Gastrocnemius medialis (tissue), 4 donors: Measurements from ENCODE around the gene APOL4. TPM values are rescaled to one million over a fixed set of nuclear protein-coding genes. Genes with fewer than 3 reads are reported as not detected.
"Not testable (repeated sequence)": the region's sequence is repeated elsewhere in the genome, so short reads cannot be mapped to it uniquely, and the experiment has no call there.

Experiments
- ATAC-seq, 2 donors: fragments of 150-250 bp; one replicate each; pipeline ENCODE4 v1.9.1; 2016
- DNase-seq, 2 donors: peaks; one replicate each; pipeline ENCODE4 v3.0.0-alpha.2; 2019
- H3K27ac ChIP-seq, 4 donors: fragments of 200-600 bp; sonication (generic); 1 replicate in 1 of 4; 2 replicates in 3 of 4; pipeline ENCODE4 v1.5.1; 2016 to 2018; ENCODE audit warnings: mild to moderate bottlenecking in 2 of 4, moderate library complexity in 1 of 4
- H3K27me3 ChIP-seq, 3 donors: fragments of 200-600 bp; sonication (generic) in 2 of 3; 1 replicate in 1 of 3; 2 replicates in 2 of 3; pipeline versions ENCODE4 v1.5.1 to v1.6.0; 2016 to 2019; ENCODE audit warnings: mild to moderate bottlenecking in 1 of 3, moderate library complexity in 1 of 3
- H3K36me3 ChIP-seq, 2 donors: fragments of 200-600 bp; sonication (generic) in 1 of 2; one replicate each; pipeline ENCODE4 v1.5.1; 2017 to 2018
- H3K4me1 ChIP-seq, 2 donors: fragments of 200-600 bp; sonication (generic) in 1 of 2; one replicate each; pipeline ENCODE4 v1.5.1; 2016 to 2017; ENCODE audit warnings: mild to moderate bottlenecking in 2 of 2
- H3K4me3 ChIP-seq, 4 donors: fragments of 200-600 bp; sonication (generic) in 3 of 4; 1 replicate in 1 of 4; 2 replicates in 3 of 4; pipeline ENCODE4 v1.5.1; 2016 to 2019; ENCODE audit warnings: mild to moderate bottlenecking in 2 of 4
- H3K9me3 ChIP-seq, 3 donors: fragments of 200-600 bp; sonication (generic) in 2 of 3; 1 replicate in 1 of 3; 2 replicates in 2 of 3; pipeline ENCODE4 v1.5.1; 2016 to 2019
- POLR2A ChIP-seq, 2 donors: fragments of 450-650 bp; IDR thresholded peaks; one replicate each; pipeline ENCODE4 v1.6.1; 2017; ENCODE audit warnings: antibody characterized with exemption in 2 of 2, mild to moderate bottlenecking in 2 of 2, moderate library complexity in 2 of 2
- in situ Hi-C, 4 donors: fragments of 200-750 bp; cut with MboI; loops; one replicate each; pipeline versions ENCODE4 v1.15.0 to v1.8.0; 2017; ENCODE audit warnings: low sequenced_read_pairs in 4 of 4
- intact Hi-C: fragments of 100-400 bp; cut with DNase I; formaldehyde crosslinking; loops from one replicate; pipeline ENCODE4 v1.15.1; 2023; ENCODE audit warnings: low total_unique reads
- total RNA-seq, 4 donors: library from RNA; depleted of rRNA; stranded (reverse); fragments of >200 nt; gene quantifications; one replicate each; pipeline versions ENCODE4 v1.1.0 to v1.2.3, GENCODE V29; 2016
- TF ChIP-seq, protein P1 (sequence below), 5 experiments: fragments of 450-650 bp in 3 of 5; fragments of 200-600 bp in 2 of 5; sonication (generic) in 2 of 5; IDR thresholded peaks in 4 of 5; conservative IDR thresholded peaks in 1 of 5; 1 replicate in 4 of 5; 2 replicates in 1 of 5; pipeline ENCODE4 v1.5.1; 2016 to 2019; ENCODE audit warnings: antibody characterized with exemption in 5 of 5, mild to moderate bottlenecking in 3 of 5, moderate library complexity in 3 of 5

Gene APOL4
- total RNA-seq, 4 donors from 2014 or later, result 1.5 to 2.3 (median 2.0) TPM; not detected in 1

DNA sequence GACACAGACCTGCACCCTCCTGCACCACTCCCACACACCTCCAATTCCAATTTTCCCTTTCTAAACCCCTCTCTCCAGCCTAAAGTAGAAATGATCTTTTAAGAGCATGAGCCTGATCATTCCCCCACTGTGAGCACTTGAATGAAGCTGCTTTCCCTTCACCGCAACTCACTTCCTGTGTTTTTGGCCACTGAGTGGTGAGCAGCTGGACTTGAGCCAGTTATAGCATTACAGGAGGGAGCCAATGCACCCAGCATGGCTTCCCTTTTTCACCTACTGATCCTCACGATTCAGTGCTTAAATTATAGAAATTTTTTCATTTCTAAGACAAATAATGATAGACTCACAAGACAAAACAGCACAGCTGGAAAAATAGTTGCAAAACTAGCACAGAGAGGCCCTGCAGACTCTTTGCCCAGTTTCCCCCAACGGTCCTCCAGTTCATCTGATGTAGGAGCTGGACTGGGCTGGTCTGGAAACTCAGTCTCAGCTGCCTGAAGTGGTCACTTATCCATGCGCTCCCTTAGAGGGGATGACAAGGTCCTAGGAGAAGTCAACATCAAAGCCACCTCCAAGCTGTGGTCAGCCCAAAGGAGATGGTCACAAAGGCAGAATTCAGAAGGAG is 9.7 kb upstream of the APOL4 start:
- H3K27me3 ChIP-seq, result no peaks in the 10 kb centered on the region
- DNase-seq (no peak), ATAC-seq (no peak)
- in situ Hi-C loops, result no loop called here
- TF ChIP-seq, protein P1, sequence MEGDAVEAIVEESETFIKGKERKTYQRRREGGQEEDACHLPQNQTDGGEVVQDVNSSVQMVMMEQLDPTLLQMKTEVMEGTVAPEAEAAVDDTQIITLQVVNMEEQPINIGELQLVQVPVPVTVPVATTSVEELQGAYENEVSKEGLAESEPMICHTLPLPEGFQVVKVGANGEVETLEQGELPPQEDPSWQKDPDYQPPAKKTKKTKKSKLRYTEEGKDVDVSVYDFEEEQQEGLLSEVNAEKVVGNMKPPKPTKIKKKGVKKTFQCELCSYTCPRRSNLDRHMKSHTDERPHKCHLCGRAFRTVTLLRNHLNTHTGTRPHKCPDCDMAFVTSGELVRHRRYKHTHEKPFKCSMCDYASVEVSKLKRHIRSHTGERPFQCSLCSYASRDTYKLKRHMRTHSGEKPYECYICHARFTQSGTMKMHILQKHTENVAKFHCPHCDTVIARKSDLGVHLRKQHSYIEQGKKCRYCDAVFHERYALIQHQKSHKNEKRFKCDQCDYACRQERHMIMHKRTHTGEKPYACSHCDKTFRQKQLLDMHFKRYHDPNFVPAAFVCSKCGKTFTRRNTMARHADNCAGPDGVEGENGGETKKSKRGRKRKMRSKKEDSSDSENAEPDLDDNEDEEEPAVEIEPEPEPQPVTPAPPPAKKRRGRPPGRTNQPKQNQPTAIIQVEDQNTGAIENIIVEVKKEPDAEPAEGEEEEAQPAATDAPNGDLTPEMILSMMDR (IDR thresholded peaks at IDR 0.05 in 4 of 5, conservative IDR thresholded peaks at IDR 0.05 in 1 of 5), result no peak
- TF ChIP-seq POLR2A (IDR thresholded peaks at IDR 0.05), result no peak
- no peak overlapping the region for H3K27ac ChIP-seq
- H3K4me3 ChIP-seq, result no peak overlapping the region
- no peaks in the 10 kb centered on the region for H3K4me1 ChIP-seq
- intact Hi-C loops, result no loop called here
- H3K36me3 ChIP-seq, result no peaks in the 10 kb centered on the region
- H3K9me3 ChIP-seq, result no peaks in the 10 kb centered on the region

DNA sequence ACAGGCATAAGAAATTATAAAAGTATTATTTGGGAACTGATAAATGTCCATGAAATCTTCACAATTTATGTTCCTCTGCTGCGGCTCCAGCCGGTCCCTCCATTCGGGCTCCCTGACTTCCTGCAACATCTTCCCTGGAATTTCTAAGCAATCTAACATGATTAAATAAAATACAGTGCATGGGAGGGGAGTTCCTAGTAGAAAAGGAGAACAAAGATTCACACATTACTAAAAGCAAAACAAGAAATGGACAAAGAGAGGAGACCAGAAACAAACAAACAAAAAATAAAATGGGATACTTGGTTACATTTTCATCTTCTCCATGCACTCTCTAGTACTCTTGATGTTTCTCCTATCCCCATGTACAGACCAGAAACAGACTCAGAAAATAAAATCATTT is 8.6 kb upstream of the APOL4 start:
- TF ChIP-seq POLR2A (IDR thresholded peaks at IDR 0.05), result no peak
- H3K9me3 ChIP-seq, result no peaks in the 10 kb centered on the region
- ATAC-seq (no peak), DNase-seq (no peak)
- intact Hi-C loops, result no loop called here
- no peaks in the 10 kb centered on the region for H3K27me3 ChIP-seq
- no peak overlapping the region for H3K4me3 ChIP-seq
- in situ Hi-C loops, result no loop called here
- no peaks in the 10 kb centered on the region for H3K4me1 ChIP-seq
- no peaks in the 10 kb centered on the region for H3K36me3 ChIP-seq
- H3K27ac ChIP-seq, result no peak overlapping the region

DNA sequence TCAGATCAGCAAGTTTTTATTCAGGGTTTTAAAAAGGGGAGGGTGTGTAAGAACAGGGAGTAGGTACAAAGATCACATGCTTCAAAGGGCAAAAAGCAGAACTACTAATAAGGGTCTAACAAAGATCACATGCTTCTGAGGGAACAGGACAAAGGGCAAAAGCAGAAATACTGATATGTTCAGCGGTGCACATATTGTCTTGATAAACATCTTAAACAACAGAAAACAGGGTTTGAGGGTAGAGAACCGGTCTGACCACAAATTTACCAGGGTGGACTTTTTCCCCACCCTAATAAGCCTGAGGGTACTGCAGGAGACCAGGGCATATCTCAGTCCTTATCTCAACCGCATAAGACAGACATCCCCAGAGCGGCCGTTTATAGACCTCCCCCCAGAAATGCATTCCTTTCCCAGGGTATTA is 7.9 kb upstream of the APOL4 start:
- ATAC-seq, intact Hi-C loops: not testable (repeated sequence)

DNA sequence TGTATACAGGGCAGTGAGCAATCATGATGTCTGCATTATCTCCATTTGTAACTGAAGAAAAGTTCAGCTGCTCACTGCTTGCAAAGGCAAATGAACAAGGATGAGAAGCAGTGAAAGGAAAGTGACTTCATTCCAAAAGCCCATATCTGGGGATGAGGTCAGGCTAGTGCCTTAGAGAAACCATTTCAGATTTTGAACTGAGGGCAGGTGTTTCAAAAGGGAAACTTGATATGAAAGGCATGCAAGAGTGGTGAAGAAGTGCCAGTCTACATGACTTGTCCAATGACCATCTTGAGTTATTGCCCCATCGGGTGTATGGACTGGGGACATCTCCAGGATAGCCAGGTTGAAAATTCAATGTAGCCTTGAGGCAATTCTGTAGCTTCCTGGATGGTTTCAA is 7.3 kb upstream of the APOL4 start:
- intact Hi-C loops, result no loop called here
- no peak for DNase-seq
- no peaks in the 10 kb centered on the region for H3K9me3 ChIP-seq
- no peak overlapping the region for H3K27ac ChIP-seq
- H3K27me3 ChIP-seq, result no peaks in the 10 kb centered on the region
- H3K4me3 ChIP-seq, result no peak overlapping the region
- in situ Hi-C loops, result no loop called here
- H3K4me1 ChIP-seq, result no peaks in the 10 kb centered on the region
- peak in 1 of 2 donors; percentile 39 for ATAC-seq
- TF ChIP-seq, protein P1 (IDR thresholded peaks at IDR 0.05 in 4 of 5, conservative IDR thresholded peaks at IDR 0.05 in 1 of 5), result no peak
- no peak for TF ChIP-seq POLR2A (IDR thresholded peaks at IDR 0.05)
- no peaks in the 10 kb centered on the region for H3K36me3 ChIP-seq

More for the DNA sequence above, 7.9 kb upstream of the APOL4 start:
- H3K27ac ChIP-seq, H3K36me3 ChIP-seq, H3K9me3 ChIP-seq, H3K4me3 ChIP-seq, DNase-seq, H3K4me1 ChIP-seq, in situ Hi-C loops, H3K27me3 ChIP-seq: not testable (repeated sequence)

DNA sequence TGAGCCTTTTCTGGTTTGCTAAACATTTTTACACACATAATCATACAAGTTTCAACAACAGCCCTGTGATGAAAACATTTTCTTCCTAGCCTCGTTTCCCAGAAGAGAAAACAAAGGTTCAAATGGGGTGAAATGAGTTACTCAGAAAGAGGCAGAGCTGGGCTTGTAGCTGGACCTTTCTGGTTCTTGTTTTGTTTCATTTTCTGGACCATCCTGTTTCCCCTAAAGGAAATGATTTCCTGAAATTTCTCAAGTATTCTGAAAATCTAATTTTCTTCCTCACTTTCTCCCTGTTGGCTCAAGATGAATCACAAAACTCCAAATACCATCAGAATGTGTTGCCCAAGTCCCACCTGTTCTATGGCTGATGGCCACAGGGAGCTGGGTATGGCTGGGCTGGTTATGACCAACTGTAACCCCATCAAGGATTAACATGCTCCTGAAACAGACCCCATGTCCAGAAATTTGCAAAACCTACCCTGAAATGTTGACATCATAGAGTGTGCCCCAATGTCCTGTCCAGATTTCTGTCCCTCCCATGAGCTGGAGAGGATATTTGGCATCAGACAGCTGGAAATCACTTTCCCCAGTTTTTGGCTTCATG is 6.7 kb upstream of the APOL4 start:
- no peak for TF ChIP-seq POLR2A (IDR thresholded peaks at IDR 0.05)
- TF ChIP-seq, protein P1 (IDR thresholded peaks at IDR 0.05 in 4 of 5, conservative IDR thresholded peaks at IDR 0.05 in 1 of 5), result no peak
- H3K27me3 ChIP-seq, result no peaks in the 10 kb centered on the region
- no peaks in the 10 kb centered on the region for H3K4me1 ChIP-seq
- no peaks in the 10 kb centered on the region for H3K36me3 ChIP-seq
- no peak overlapping the region for H3K4me3 ChIP-seq
- in situ Hi-C loops (no loop called here), intact Hi-C loops (no loop called here)
- ATAC-seq (peak in 1 of 2 donors; percentile 58), DNase-seq (no peak)
- peak overlapping the region in 1 of 4 donors; percentile 10 for H3K27ac ChIP-seq
- H3K9me3 ChIP-seq, result no peaks in the 10 kb centered on the region
